ENCODE measurements around the gene ANKS3.

GRCh38 chr16:4698321-4699045, 35.6 kb downstream of the ANKS3 start:
- TF ChIP-seq POLR2A (IDR thresholded peaks at IDR 0.05; ENCODE audit: low read depth, low read length) (peak; percentile 30), POLR2AphosphoS5 (IDR thresholded peaks at IDR 0.05; ENCODE audit: low read depth, low read length) (no peak; the same call in 1 of the 2 replicates), TAF1 (IDR thresholded peaks at IDR 0.05; ENCODE audit: borderline replicate concordance, low read depth, low read length) (no peak)

All from GM12892 (cell line).